Vagina (tissue), 2 donors: ENCODE data around the gene LYPD6. TPM values are rescaled to one million over a fixed set of nuclear protein-coding genes. Genes with fewer than 3 reads are reported as not detected.
"Not testable (repeated sequence)": the region's sequence is repeated elsewhere in the genome, so short reads cannot be mapped to it uniquely, and the experiment has no call there.

ENCODE experiments used
- DNase-seq, 2 donors: peaks; one replicate each; pipeline ENCODE4 v3.0.0-alpha.2; 2017; ENCODE audit errors: extremely low spot score in 2 of 2
- H3K27ac ChIP-seq: fragments of 200-600 bp; sonication (generic); one replicate; pipeline ENCODE4 v1.5.1; 2019
- H3K27me3 ChIP-seq: fragments of 200-600 bp; sonication (generic); one replicate; pipeline ENCODE4 v1.5.1; 2019
- H3K36me3 ChIP-seq, 2 donors: fragments of 200-600 bp; sonication (generic); one replicate each; pipeline ENCODE4 v1.5.1; 2017 to 2019
- H3K4me1 ChIP-seq: fragments of 200-600 bp; sonication (generic); one replicate; pipeline ENCODE4 v1.5.1; 2019
- H3K4me3 ChIP-seq, 2 donors: fragments of 200-600 bp; sonication (generic); 1 replicate in 1 of 2; 2 replicates in 1 of 2; pipeline ENCODE4 v1.5.1; 2016 to 2019
- H3K9me3 ChIP-seq: fragments of 200-600 bp; sonication (generic); one replicate; pipeline ENCODE4 v1.5.1; 2019
- CTCF ChIP-seq, 3 experiments: fragments of 450-650 bp in 2 of 3; fragments of 200-600 bp in 1 of 3; sonication (generic) in 1 of 3; IDR thresholded peaks; one replicate each; pipeline ENCODE4 v1.5.1; 2017 to 2019; ENCODE audit warnings: antibody characterized with exemption in 3 of 3, mild to moderate bottlenecking in 2 of 3, moderate library complexity in 2 of 3
- POLR2A ChIP-seq, 2 donors: fragments of 450-650 bp; IDR thresholded peaks; one replicate each; pipeline ENCODE4 v1.6.1; 2017; ENCODE audit warnings: antibody characterized with exemption in 2 of 2, mild to moderate bottlenecking in 2 of 2, moderate library complexity in 2 of 2
- POLR2AphosphoS5 ChIP-seq, 2 donors: sonication (generic); formaldehyde crosslinking; IDR thresholded peaks; one replicate each; pipeline ENCODE4 v1.9.0; 2017; ENCODE audit warnings: antibody characterized with exemption in 2 of 2, mild to moderate bottlenecking in 2 of 2, low read depth in 1 of 2; ENCODE audit not compliant: insufficient read depth in 1 of 2
- intact Hi-C: fragments of 100-400 bp; cut with DNase I; formaldehyde crosslinking; loops from one replicate; pipeline ENCODE4 v1.15.1; 2023
- total RNA-seq: library from RNA; depleted of rRNA; stranded (reverse); fragments of >200 nt; gene quantifications from one replicate; pipeline ENCODE4 v1.2.3, GENCODE V29; 2016

Gene LYPD6
- total RNA-seq, 1 donor from 2014 or later: 0.25 TPM

GRCh38 chr2:149315461-149315860 is 14.9 kb upstream of the LYPD6 start:
- DNase-seq: no peak
- intact Hi-C loops: no loop called here

GRCh38 chr2:149318566-149318965 is 11.8 kb upstream of the LYPD6 start:
- H3K27me3 ChIP-seq, H3K36me3 ChIP-seq, H3K4me3 ChIP-seq, intact Hi-C loops, H3K4me1 ChIP-seq, H3K27ac ChIP-seq, H3K9me3 ChIP-seq, DNase-seq: not testable (repeated sequence)

More at GRCh38 chr2:149315461-149315860, 14.9 kb upstream of the LYPD6 start:
- no peak overlapping the region for H3K4me3 ChIP-seq
- no peak overlapping the region for H3K27ac ChIP-seq
- H3K4me1 ChIP-seq: no peaks in the 10 kb centered on the region
- H3K27me3 ChIP-seq: no peaks in the 10 kb centered on the region
- H3K9me3 ChIP-seq: no peaks in the 10 kb centered on the region
- no peaks in the 10 kb centered on the region for H3K36me3 ChIP-seq
- TF ChIP-seq POLR2A (IDR thresholded peaks at IDR 0.05) (no peak), POLR2AphosphoS5 (IDR thresholded peaks at IDR 0.05; ENCODE audit: insufficient read depth in 1 of 2, low read depth in 1 of 2) (no peak), CTCF (IDR thresholded peaks at IDR 0.05) (no peak)

GRCh38 chr2:149320362-149320761 is 10.0 kb upstream of the LYPD6 start:
- Histone ChIP-seq H3K27ac (no peak overlapping the region), H3K4me3 (no peak overlapping the region), H3K27me3 (no peaks in the 10 kb centered on the region), H3K36me3 (no peaks in the 10 kb centered on the region), H3K9me3 (no peaks in the 10 kb centered on the region), H3K4me1 (no peaks in the 10 kb centered on the region)
- TF ChIP-seq CTCF (IDR thresholded peaks at IDR 0.05): no peak
- TF ChIP-seq POLR2A (IDR thresholded peaks at IDR 0.05): no peak
- TF ChIP-seq POLR2AphosphoS5 (IDR thresholded peaks at IDR 0.05; ENCODE audit: insufficient read depth in 1 of 2, low read depth in 1 of 2): no peak
- intact Hi-C loops: no loop called here
- DNase-seq: no peak

- no peaks in the 10 kb centered on the region for H3K9me3 ChIP-seq
- H3K36me3 ChIP-seq: no peaks in the 10 kb centered on the region
- no peaks in the 10 kb centered on the region for H3K27me3 ChIP-seq
- peaks cover 21% of the 10 kb centered on the region for H3K4me1 ChIP-seq
- TF ChIP-seq POLR2A (IDR thresholded peaks at IDR 0.05) (no peak), POLR2AphosphoS5 (IDR thresholded peaks at IDR 0.05; ENCODE audit: insufficient read depth in 1 of 2, low read depth in 1 of 2) (no peak), CTCF (IDR thresholded peaks at IDR 0.05) (no peak)
- no peak overlapping the region for H3K27ac ChIP-seq
- intact Hi-C loops: no loop called here
- DNase-seq: no peak
- H3K4me3 ChIP-seq: no peak overlapping the region
Measured at GRCh38 chr2:149329068-149329467, 1.3 kb upstream of the LYPD6 start.

- DNase-seq: no peak
- intact Hi-C loops: no loop called here
Measured at GRCh38 chr2:149329489-149330126, 779 bp upstream of the LYPD6 start.

More at GRCh38 chr2:149329489-149330126, 779 bp upstream of the LYPD6 start:
- Histone ChIP-seq H3K4me3 (peak overlapping the region; percentile 62 to 78), H3K27me3 (no peaks in the 10 kb centered on the region), H3K36me3 (no peaks in the 10 kb centered on the region), H3K4me1 (peaks cover 21% of the 10 kb centered on the region), H3K9me3 (no peaks in the 10 kb centered on the region), H3K27ac (no peak overlapping the region)
- TF ChIP-seq CTCF (IDR thresholded peaks at IDR 0.05) (no peak), POLR2A (IDR thresholded peaks at IDR 0.05) (no peak), POLR2AphosphoS5 (IDR thresholded peaks at IDR 0.05; ENCODE audit: insufficient read depth in 1 of 2, low read depth in 1 of 2) (no peak)
